OCI-LY1 (cell line): ENCODE data around the gene C10orf67.
"Not testable (repeated sequence)": the region's sequence is repeated elsewhere in the genome, so short reads cannot be mapped to it uniquely, and the experiment has no call there.

Experiments
- H2AFZ ChIP-seq: fragments of 200-600 bp; sonication (generic), shearing (Covaris generic); 2 replicates; pipeline ENCODE4 v1.6.0; 2014; ENCODE audit warnings: antibody characterized with exemption, mild to moderate bottlenecking, low read length
- H3F3A ChIP-seq: fragments of 200-600 bp; sonication (generic), shearing (Covaris generic); 2 replicates; pipeline ENCODE4 v1.6.0; 2014; ENCODE audit warnings: mild to moderate bottlenecking, antibody characterized with exemption, low read length, moderate library complexity; ENCODE audit not compliant: insufficient read depth
- H3K27ac ChIP-seq: fragments of 200-600 bp; sonication (generic); 2 replicates; pipeline ENCODE4 v1.5.1; 2014; ENCODE audit warnings: low read length, mixed run types, mild to moderate bottlenecking, low read depth; ENCODE audit not compliant: poor library complexity, severe bottlenecking
- H3K27me3 ChIP-seq: fragments of 200-600 bp; sonication (generic); 2 replicates; pipeline ENCODE4 v1.6.0; 2014; ENCODE audit warnings: antibody characterized with exemption, mild to moderate bottlenecking, low read length, moderate library complexity; ENCODE audit not compliant: insufficient read depth
- H3K36me3 ChIP-seq: fragments of 200-600 bp; sonication (generic); 2 replicates; pipeline ENCODE4 v1.6.1; 2014; ENCODE audit warnings: mild to moderate bottlenecking, antibody characterized with exemption, low read length, moderate library complexity, mixed read lengths; ENCODE audit not compliant: insufficient read depth
- H3K4me1 ChIP-seq: fragments of 200-600 bp; sonication (generic); 2 replicates; pipeline ENCODE4 v1.5.1; 2014; ENCODE audit warnings: mild to moderate bottlenecking, low read length, moderate library complexity; ENCODE audit not compliant: insufficient read depth, severe bottlenecking
- H3K4me2 ChIP-seq: fragments of 200-600 bp; sonication (generic), shearing (Covaris generic); 2 replicates; pipeline ENCODE4 v1.6.1; 2014; ENCODE audit warnings: low read length
- H3K4me3 ChIP-seq: fragments of 200-600 bp; sonication (generic); 2 replicates; pipeline ENCODE4 v1.5.1; 2014; ENCODE audit warnings: low read length, low read depth, mild to moderate bottlenecking, mixed read lengths; ENCODE audit not compliant: poor library complexity, severe bottlenecking
- H3K79me2 ChIP-seq: fragments of 200-600 bp; shearing (Covaris generic); 2 replicates; pipeline ENCODE4 v1.6.1; 2016; ENCODE audit warnings: mixed run types, low read length, mixed read lengths; ENCODE audit not compliant: insufficient read depth
- H3K9ac ChIP-seq: fragments of 200-600 bp; sonication (generic), shearing (Covaris generic); 2 replicates; pipeline ENCODE4 v1.6.1; 2014; ENCODE audit warnings: mild to moderate bottlenecking, low read length, mixed read lengths
- H3K9me2 ChIP-seq: fragments of 200-600 bp; sonication (generic), shearing (Covaris generic); 2 replicates; pipeline ENCODE4 v1.6.1; 2014; ENCODE audit warnings: low read depth, mild to moderate bottlenecking, low read length, mixed read lengths
- H3K9me3 ChIP-seq: fragments of 200-600 bp; shearing (Covaris generic); 2 replicates; pipeline ENCODE4 v1.6.1; 2014; ENCODE audit warnings: low read length, mixed read lengths
- H4K20me1 ChIP-seq: fragments of 200-600 bp; sonication (generic), shearing (Covaris generic); 2 replicates; pipeline ENCODE4 v1.6.0; 2016; ENCODE audit warnings: mild to moderate bottlenecking, low read length; ENCODE audit not compliant: insufficient read depth
- CTCF ChIP-seq: fragments of 200-600 bp; sonication (generic), shearing (Covaris generic); IDR thresholded peaks from 2 replicates; pipeline ENCODE4 v1.5.1; 2017; ENCODE audit warnings: mild to moderate bottlenecking, antibody characterized with exemption, low read length, moderate library complexity, mixed read lengths
- EZH2 ChIP-seq: fragments of 200-600 bp; sonication (generic), shearing (Covaris generic); IDR thresholded peaks from 2 replicates; pipeline ENCODE4 v1.8.0; 2017; ENCODE audit warnings: borderline replicate concordance, mixed run types, mild to moderate bottlenecking, antibody characterized with exemption, low read length, moderate library complexity, mixed read lengths

Gene C10orf67

GRCh38 chr10:23275355-23275754, 69.2 kb downstream of the C10orf67 start:
- Histone ChIP-seq H3K4me3 (no peak overlapping the region), H2AFZ (no peak overlapping the region), H4K20me1 (no peaks in the 10 kb centered on the region), H3K36me3 (no peaks in the 10 kb centered on the region), H3K27me3 (no peaks in the 10 kb centered on the region), H3F3A (no peaks in the 10 kb centered on the region), H3K9me2 (no peaks in the 10 kb centered on the region), H3K27ac (no peak overlapping the region), H3K9ac (no peak overlapping the region), H3K79me2 (no peaks in the 10 kb centered on the region), H3K9me3 (no peaks in the 10 kb centered on the region), H3K4me2 (no peak overlapping the region), H3K4me1 (no peaks in the 10 kb centered on the region)
- no peak for TF ChIP-seq CTCF
- no peak for TF ChIP-seq EZH2

GRCh38 chr10:23274179-23274578, 70.4 kb downstream of the C10orf67 start:
- not testable (repeated sequence) for H3K27me3 ChIP-seq, H3K9ac ChIP-seq, H3K9me2 ChIP-seq, H3F3A ChIP-seq, H3K79me2 ChIP-seq, H4K20me1 ChIP-seq, H3K27ac ChIP-seq, H3K4me2 ChIP-seq, H3K9me3 ChIP-seq, H3K4me3 ChIP-seq, H3K4me1 ChIP-seq, H3K36me3 ChIP-seq, H2AFZ ChIP-seq

- Histone ChIP-seq H3K4me2 (no peak overlapping the region), H3K9ac (no peak overlapping the region), H3K4me1 (no peaks in the 10 kb centered on the region), H3K9me3 (no peaks in the 10 kb centered on the region), H3K4me3 (no peak overlapping the region), H3K27ac (no peak overlapping the region), H4K20me1 (no peaks in the 10 kb centered on the region), H3F3A (no peaks in the 10 kb centered on the region), H3K9me2 (no peaks in the 10 kb centered on the region), H3K36me3 (no peaks in the 10 kb centered on the region), H3K27me3 (no peaks in the 10 kb centered on the region), H2AFZ (no peak overlapping the region), H3K79me2 (no peaks in the 10 kb centered on the region)
- no peak for TF ChIP-seq EZH2
- no peak for TF ChIP-seq CTCF
Measured at GRCh38 chr10:23270531-23270930, 74.1 kb downstream of the C10orf67 start.

GRCh38 chr10:23263441-23264164, 81.0 kb downstream of the C10orf67 start:
- H3K9me2 ChIP-seq, result no peaks in the 10 kb centered on the region
- H3K9me3 ChIP-seq, result no peaks in the 10 kb centered on the region
- no peaks in the 10 kb centered on the region for H3K4me1 ChIP-seq
- no peak overlapping the region for H2AFZ ChIP-seq
- no peak overlapping the region for H3K4me3 ChIP-seq
- no peaks in the 10 kb centered on the region for H3F3A ChIP-seq
- no peaks in the 10 kb centered on the region for H3K27me3 ChIP-seq
- TF ChIP-seq EZH2 (no peak), CTCF (no peak)
- no peak overlapping the region for H3K9ac ChIP-seq
- H3K36me3 ChIP-seq, result no peaks in the 10 kb centered on the region
- H3K27ac ChIP-seq, result no peak overlapping the region
- no peaks in the 10 kb centered on the region for H3K79me2 ChIP-seq
- H3K4me2 ChIP-seq, result no peak overlapping the region
- H4K20me1 ChIP-seq, result no peaks in the 10 kb centered on the region
